Measurements from ENCODE around the gene SLC22A31. TPM values are rescaled to one million over a fixed set of nuclear protein-coding genes. Genes with fewer than 3 reads are reported as not detected.
"Not testable (repeated sequence)": the region's sequence is repeated elsewhere in the genome, so short reads cannot be mapped to it uniquely, and the experiment has no call there.

The SLC22A31 gene
- total RNA-seq, 1 donor from 2014 or later, result not detected

DNA sequence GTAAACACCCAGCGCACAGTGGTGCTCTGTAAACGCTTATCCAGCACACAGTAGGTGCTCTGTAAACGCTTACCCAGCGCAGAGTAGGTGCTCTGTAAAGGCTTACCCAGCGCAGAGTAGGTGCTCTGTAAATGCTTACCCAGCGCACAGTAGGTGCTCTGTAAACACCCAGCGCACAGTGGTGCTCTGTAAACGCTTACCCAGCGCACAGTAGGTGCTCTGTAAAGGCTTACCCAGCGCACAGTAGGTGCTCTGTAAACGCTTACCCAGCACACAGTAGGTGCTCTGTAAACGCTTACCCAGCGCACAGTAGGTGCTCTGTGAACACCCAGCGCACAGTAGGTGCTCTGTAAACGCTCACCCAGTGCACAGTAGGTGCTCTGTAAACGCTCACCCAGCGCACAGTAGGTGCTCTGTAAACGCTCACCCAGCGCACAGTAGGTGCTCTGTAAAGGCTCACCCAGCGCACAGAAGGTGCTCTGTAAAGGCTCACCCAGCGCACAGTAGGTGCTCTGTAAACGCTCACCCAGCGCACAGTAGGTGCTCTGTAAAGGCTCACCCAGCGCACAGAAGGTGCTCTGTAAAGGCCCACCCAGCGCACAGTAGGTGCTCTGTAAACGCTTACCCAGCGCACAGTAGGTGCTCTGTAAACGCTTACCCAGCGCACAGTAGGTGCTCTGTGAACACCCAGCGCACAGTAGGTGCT lies 14.3 kb downstream of the SLC22A31 start:
- ATAC-seq (ENCODE audit: poor library complexity); DNase-seq; intact Hi-C loops (cut with DNase I): not testable (repeated sequence)

DNA sequence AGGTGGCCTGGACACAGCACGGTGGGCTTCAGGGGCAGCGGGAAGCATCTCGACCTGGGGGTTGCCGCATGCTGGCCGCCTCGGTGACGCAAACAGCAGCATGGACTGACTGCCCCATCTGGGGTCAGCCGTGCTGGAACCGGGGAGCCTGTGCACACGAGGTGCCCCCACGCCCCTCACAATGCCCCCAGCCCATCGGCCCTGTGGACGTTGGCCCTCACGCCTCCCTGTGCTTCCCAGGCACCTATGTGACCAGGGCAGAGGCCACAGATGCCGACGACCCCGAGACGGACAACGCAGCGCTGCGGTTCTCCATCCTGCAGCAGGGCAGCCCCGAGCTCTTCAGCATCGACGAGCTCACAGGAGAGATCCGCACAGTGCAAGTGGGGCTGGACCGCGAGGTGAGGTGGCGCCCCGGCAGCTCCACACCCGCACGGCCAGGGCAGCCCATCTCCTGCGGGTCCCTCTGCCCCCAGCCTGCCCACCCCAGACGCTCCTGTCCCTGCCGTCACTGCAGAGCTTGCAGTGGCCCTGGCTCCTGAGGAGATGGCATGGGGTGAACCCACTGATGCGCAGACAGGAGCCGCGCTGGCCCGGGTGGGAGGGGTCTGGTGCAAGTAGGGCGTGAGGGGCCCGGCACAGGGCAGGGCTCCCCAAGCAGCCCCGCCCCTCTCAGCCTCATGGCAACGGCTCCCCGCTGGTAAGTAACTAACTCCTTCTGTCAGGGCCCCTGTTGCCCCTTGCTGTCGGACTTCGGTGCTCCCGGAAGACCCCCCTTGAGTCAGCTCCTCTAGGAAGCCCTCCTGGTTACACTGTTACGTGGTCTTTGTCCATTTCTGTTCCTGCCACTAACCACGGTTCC lies 15.2 kb downstream of the SLC22A31 start:
- DNase-seq (no peak), ATAC-seq (ENCODE audit: poor library complexity) (no peak)
- intact Hi-C loops (cut with DNase I), result no loop called here

DNA sequence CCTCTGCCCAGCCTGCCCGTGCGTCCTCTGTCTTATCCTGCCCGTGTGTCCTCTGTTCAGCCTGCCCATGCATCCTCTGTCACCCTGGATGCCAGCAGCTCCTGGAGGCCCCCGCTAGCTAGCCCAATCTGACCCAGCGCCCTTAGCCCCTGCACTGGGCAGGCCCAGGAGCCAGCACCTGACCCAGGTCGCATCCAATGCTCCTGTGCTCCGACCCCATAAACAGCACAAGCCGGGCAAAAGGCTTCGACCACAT lies 15.7 kb downstream of the SLC22A31 start:
- no peak for ATAC-seq (ENCODE audit: poor library complexity)
- DNase-seq, result no peak
- intact Hi-C loops (cut with DNase I), result no loop called here

DNA sequence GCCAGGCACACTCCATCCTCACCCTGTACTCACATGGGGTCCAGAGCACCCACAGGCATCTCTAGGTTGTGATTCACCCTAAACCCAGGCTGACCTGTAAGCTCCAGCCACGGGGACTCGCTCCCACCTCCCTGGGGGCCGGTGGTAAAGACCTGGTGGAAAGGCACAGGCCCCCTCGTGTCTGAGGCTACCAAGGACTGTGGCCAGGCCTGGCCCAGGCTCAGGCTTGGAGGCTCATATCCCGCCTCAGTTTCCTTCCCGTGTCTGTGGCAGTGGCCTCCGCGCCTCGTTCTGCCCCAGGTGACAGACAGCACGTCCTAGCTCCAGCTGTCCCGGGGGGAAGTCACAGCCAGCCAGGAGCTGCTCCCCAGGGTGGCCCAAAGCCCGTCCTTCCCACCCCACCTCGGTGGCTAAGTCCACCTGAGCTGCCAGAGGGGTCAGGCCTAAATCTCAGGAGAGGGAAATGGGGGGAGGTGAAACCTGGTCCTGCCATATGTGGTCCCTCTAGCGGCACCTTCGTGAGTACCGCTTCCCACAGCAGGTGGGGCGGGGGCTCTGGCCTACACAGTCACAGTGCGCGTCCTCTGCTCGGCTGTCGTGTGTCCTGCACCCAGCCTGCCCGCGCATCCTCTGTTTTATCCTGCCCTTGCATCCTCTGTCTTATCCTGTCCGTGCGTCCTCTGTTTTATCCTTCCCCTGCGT lies 16.2 kb downstream of the SLC22A31 start:
- intact Hi-C loops (cut with DNase I), result no loop called here
- DNase-seq (no peak), ATAC-seq (ENCODE audit: poor library complexity) (no peak)

DNA sequence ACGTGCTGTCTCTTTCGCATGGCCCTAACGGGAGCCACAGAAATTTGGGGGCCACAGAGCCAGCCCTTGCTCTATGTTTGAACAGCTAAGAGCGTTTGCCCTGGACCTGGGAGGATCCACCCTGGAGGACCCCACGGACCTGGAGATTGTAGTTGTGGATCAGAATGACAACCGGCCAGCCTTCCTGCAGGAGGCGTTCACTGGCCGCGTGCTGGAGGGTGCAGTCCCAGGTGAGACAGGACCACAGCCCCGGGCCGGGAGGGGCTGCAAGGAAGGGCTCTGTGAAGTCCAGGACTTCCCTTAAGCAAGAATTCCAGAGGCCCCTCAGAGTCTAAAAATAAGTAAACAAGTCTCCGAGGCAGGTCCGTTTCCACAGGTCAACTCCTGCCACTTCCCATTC lies 16.9 kb downstream of the SLC22A31 start:
- ATAC-seq (ENCODE audit: poor library complexity), result no peak
- DNase-seq, result no peak
- intact Hi-C loops (cut with DNase I), result no loop called here

DNA sequence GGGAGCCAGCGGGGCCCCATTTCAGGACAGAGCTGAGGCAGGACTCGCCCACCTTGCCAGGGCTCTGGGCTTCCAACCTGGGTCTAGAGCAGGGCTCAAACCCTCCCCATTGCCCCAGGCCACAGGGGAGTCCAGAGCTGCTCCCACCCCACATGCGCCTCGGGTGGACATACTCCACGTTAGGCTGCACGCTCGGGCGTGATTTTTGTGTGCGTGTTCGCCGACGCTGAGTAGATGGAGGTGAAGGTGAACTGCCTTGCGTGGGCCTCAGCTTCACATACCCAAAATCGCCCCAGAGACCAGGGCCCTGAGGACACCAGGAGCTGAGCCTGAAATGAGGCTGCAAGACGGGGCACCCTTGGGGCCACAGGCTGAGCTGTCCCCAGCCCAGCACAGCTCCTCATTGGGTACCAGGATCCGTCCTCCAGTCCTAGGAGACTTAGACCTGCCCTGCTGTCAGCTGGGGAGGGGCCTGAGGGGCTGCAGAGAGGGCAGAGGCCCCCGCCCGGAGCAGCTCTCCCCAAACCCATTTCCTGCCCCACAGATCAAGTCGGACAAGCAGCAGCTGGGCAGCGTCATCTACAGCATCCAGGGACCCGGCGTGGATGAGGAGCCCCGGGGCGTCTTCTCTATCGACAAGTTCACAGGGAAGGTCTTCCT lies 20.6 kb downstream of the SLC22A31 start:
- intact Hi-C loops (cut with DNase I), result no loop called here
- no peak for DNase-seq
- ATAC-seq (ENCODE audit: poor library complexity), result no peak

DNA sequence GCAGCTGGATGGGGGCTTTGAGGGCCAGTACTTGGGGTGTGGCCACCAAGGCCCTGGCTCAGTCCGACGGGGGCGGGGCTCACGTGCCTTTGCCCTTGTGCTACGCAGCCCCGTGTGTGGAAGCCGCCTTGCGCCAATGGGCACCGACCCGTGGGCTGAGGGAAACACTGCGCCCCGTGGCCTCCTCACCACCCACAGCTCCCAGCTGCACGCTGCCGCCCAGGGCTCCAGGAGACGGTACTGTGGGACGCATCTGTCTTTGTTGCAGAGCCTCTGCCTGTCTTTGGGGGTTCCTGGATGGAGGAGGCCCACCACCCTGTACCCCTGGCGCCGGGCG lies 21.2 kb downstream of the SLC22A31 start:
- intact Hi-C loops (cut with DNase I), result no loop called here
- ATAC-seq (ENCODE audit: poor library complexity), result no peak
- no peak for DNase-seq

DNA sequence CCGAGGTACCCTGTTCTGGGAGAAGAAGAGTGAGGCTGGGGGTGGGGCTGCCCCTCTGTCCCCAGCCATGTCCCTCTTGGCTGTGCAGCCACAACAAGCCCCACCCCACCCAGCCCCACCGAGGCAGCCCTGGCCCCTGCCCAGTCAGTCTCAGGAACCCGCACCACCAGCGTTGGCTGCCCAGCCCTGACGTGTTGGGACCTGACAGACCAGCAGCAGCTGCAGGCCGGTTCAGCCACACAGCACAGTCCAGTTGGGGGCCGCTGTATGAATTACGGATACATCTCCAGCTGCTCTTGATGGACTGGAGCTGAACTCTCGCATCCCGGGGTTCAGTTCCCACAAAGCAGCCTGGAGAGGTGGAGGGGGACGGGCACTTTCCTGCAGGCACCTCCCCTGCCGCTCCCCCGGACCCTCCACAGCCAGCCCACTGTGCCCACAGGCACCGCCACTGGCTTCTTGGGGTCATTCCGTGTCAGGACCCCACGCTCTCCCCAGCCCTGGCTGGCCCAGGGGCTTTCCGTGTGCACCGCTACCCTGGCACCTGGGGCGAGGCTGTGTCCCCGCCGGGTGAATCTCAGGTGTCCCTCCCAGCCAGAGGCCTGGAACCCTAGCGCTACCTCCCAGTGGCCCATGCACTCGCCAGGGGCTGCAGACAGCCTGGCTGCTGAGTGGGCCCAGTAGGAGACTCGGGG lies 21.7 kb downstream of the SLC22A31 start:
- DNase-seq (no peak), ATAC-seq (ENCODE audit: poor library complexity) (no peak)
- intact Hi-C loops (cut with DNase I), result no loop called here

DNA sequence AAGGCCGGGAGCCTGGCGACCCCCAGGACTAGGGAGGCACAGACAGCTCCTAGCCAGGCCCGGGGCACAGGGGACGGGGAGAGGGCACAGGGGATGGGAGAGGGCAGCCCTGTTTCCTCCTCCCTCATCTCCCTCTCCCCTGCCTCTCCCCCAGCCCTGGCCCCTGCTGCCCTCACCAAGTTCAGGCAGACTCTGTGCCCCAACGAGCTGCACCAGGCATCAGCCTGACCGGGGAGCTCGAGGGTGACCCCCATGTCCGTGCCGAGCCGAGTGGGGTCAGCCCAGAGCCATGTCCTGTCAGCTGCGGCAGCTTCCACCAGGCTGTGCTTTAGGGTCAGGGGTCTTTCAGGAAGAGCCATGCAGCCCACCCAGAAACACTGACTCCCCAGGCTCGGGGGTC lies 22.8 kb downstream of the SLC22A31 start:
- no peak for ATAC-seq (ENCODE audit: poor library complexity)
- intact Hi-C loops (cut with DNase I), result no loop called here

DNA sequence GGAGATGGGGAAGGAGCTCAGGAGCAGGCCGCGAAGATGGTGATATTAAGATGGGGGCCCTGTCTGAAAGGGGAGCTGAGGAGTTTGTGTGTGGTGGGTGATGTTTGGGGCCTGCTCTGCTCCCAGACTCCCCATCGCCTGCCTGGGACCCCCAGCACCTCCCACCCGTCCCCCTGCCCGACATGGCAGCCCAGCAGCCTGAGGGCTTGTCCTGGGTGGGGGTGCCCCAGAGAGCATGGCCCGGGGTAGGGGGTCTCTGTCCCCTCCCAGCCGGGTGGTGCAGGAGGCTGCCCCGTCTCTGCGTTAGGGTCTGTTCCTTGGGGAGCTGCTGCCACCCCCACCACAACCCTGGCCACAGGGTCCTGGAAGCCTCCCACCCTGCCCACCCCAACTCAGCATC lies 23.6 kb downstream of the SLC22A31 start:
- no peak for ATAC-seq (ENCODE audit: poor library complexity)
- no peak for DNase-seq
- intact Hi-C loops (cut with DNase I), result no loop called here

More for the DNA sequence above, 22.8 kb downstream of the SLC22A31 start:
- DNase-seq, result no peak

DNA sequence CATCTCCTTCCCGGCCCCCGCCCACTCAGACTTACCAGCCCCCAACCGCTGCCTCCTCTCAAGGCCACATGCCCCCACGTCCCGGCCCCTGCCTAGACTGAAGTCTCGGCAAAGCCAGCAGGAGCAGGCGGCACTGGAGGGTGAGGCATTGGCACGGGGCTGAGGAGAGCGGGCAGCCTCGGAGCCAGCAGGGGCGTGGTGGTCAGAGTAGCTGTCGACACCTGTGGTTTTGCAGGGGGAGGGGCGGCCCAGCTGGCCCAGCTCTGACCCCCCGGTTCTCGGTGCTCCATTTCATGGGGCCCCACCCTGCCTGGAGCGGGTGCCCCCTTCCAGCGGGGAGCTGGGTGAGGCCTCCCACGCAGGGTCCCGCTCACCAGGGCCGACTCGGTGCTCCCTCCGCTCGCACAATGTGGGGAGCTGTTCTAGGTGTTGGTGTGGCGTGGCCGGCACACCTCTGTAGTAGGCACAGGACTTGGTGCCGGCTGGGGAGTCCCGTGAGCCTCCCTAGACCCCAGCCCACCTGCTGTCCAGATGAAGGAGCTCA lies 24.1 kb downstream of the SLC22A31 start:
- intact Hi-C loops (cut with DNase I), result no loop called here
- DNase-seq (no peak), ATAC-seq (ENCODE audit: poor library complexity) (no peak)

DNA sequence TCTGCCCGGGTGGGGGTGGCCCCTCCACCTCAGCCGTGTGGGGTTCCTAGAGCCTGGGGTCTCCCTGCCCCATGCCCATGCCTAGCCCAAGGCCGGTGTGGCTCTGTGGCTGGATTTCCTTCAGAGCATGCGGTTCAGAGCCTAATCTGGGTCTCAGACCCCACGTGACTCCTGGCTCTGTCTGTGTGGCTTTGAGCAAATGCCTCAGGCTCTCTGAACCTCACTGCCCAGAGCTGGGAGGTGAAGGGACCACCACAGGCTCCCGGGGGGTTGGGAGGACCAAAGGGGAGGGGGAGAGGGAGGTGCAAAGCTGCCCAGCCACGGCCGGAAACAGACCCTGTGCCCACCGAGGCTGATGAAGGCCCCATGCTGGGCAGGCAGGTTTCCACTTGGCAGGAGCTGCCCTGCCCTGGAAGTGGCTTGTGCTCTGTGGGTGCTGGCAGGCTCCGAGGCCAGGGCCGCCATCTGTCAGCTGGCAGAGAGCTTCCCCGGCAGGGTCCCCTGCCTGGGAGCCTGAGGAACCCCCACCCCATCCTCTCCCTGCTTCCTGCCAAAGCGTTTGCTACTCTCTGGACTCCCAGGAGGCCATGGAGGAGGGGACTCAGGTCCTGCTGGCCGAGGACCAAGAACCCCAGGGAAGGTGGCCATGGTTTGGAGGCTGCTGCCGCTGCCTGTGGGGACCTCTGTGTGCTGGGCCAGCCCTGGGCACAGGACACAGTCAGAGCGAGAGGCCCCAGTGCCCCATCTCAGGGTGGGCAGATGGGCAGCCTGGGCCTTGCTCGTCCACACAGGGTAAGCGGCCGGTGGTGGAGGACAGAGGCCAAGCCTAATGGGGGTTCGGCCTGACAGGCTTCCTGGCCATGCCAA lies 24.8 kb downstream of the SLC22A31 start:
- no peak for ATAC-seq (ENCODE audit: poor library complexity)
- DNase-seq, result no peak
- intact Hi-C loops (cut with DNase I), result no loop called here

DNA sequence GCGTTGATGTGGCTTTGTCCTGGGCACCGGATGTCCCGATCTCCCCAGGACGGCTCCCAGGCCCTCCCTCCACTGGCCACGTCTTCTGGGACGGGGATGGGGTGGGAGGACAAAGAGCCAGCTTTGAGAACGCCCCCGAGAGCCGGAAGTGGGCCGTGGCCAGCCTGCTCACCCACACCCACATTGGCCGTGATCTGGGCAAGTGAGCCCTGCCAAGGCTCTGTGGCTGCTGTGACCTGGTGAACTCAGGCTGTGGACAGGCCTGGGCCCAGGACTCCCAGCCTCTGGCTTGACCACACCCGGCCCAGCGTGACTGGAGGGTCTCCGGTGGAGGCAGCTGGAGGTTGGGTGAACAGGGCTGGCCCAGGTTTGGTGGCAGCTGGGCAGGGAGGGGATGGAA lies 25.5 kb downstream of the SLC22A31 start:
- DNase-seq (no peak), ATAC-seq (ENCODE audit: poor library complexity) (no peak)
- intact Hi-C loops (cut with DNase I), result no loop called here

DNA sequence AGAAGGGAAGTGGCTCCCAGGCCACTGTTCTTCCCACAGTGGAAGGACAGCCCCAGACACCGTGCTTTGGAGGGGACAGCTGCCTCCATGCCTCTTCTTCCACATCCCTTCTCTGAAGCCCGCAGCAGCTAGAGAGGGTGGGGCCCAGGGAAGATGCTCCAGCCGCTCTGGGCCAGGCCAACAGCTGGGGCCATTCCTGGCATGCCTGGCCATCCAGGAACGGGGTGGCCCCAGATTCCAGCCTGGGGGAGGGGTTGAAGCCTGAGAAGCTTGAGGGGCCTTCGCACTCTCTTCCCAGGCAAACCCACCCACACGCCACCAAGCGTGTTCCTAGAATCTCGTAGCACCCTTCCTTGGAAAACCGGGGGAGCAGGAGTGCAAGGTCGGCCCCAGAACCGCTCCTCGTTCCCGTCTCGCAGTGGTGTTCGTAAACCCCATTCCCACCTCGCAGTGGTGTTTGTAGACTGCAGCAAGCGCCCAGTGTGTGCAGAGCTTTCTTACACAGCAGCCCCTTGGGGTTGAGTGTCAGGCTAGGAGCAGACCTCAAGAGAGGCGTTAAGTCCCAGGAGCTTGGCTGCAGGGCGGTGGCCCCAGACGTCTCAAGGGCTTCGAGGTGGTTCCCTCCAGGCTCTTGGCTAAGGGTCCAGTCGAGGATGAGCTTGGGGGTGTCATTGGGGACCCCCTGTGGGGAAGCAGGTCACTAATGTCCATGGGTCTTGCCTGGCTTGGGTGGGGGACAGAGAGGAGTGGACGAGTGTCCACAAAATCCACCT lies 26.1 kb downstream of the SLC22A31 start:
- ATAC-seq (ENCODE audit: poor library complexity), result no peak
- intact Hi-C loops (cut with DNase I), result no loop called here
- DNase-seq, result no peak

DNA sequence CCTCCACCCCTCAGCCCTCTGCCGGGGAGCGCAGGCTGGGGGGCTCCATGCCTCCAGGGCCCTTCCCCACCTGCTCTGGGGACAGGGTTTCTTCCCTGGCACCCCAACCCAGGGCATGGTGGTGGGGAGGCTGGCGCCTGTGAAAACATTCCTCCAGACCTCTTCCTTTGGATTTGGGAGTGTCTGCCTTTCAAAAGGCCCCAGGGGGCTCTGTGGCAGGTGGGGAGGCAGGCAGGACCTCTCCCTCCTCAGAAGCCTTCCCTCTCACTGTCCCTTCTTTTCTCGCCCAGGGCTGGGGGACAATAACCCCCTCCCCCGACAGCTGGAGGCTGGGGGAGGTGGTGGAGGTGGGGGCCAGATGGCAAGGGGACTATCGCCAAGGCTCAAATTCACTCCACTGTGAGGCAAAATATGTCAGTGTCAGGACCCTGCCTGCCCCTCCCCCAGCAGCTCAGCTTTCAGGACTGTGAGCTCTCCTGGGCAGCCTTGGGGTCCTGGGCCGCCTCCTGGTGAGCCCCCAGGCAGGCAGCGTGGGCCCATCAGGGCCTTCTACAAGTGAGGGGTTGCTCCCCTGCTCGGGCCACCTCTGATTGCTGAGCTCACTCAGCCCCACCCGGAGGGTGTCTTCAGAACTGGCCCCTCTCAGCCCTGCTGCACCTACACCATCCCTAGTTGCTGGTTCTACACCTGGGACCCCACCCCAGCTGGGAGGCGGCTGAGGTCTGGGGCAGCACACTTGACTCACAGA lies 27.0 kb downstream of the SLC22A31 start:
- intact Hi-C loops (cut with DNase I), result no loop called here
- ATAC-seq (ENCODE audit: poor library complexity), result no peak

DNA sequence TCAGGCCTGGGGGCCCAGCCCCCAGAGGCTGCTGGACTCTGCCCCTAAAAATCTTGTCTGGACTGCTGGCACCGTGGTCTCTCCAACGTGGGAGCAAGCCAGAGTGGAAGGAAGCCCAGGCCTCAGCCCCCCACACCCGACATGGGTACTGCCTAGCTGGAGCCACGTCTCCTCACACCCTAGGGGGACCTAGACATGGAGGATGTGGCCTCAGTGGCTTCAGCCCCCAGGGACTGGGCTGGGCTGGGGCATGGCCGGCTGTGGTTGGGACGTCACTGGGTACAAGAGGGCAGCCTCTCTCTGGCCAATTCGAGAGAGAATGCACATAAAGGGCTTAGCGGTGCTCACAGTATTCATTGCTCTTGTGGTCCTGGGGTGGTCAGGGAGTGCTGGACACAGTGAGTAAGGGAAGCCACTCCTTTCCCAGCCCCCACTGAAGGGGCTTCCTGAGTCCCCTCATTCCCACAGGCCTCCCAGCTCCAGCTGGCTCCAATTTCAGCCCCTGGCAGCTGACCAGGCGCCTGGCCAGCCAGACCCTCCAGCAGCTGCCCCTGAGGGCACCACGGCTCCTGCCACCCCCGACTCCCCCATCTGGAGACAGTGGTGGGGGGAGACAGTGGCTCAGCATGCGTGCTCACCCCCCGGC lies 27.7 kb downstream of the SLC22A31 start:
- intact Hi-C loops (cut with DNase I), result no loop called here
- DNase-seq (no peak), ATAC-seq (ENCODE audit: poor library complexity) (no peak)

More for the DNA sequence above, 27.0 kb downstream of the SLC22A31 start:
- DNase-seq, result no peak
